Measurements from ENCODE around the gene C22orf15. TPM values are rescaled to one million over a fixed set of nuclear protein-coding genes. Genes with fewer than 3 reads are reported as not detected.

The C22orf15 gene
- total and polyA plus RNA-seq, 9 of the 15 experiments (the other 6 are each of a cell fraction or from before 2014, with no cell fraction given) = 0.07 TPM; not detected in 8

DNA sequence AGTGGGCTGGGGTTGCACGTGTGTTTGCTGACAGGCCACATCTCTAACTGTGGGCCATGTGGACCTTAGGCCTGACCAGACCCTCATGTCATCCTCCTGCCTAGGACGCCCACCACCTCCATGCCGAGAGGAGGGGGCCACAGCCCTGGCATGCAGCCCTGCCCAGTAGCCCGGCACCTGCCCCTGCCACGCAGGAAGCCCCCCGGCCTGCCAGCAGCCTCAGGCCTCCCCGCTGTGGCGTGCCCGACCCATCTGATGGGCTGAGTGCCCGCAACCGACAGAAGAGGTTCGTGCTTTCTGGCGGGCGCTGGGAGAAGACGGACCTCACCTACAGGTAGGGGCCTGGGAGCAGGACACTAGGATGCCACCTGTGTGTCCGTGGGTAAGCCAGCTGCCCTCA lies 16.3 kb downstream of the C22orf15 start:
- Histone ChIP-seq H4K20me1 (replicated peaks; ENCODE audit: control insufficient read depth, insufficient read depth, low read length) (no peaks in the 10 kb centered on the region), H3K9ac (ENCODE audit: insufficient read depth in 1 of 2, low read depth in 2 of 2, low read length in 2 of 2) (no peak overlapping the region; a peak in 1 of 4 replicates), H3K4me2 (ENCODE audit: insufficient read depth, low read length) (no peak overlapping the region), H3K4me3 (no peak overlapping the region), H2AFZ (ENCODE audit: low read depth, low read length) (no peak overlapping the region), H3K9me3 (replicated peaks; ENCODE audit: control insufficient read depth, insufficient read depth, low read depth, low read length) (no peaks in the 10 kb centered on the region), H3K27ac (ENCODE audit: extremely low read depth, low read depth, low read length) (no peak overlapping the region), H3K4me1 (replicated peaks in 1 of 2; ENCODE audit: control insufficient read depth in 2 of 2, insufficient read depth in 2 of 2, low read length in 2 of 2) (peaks cover 0 to 22% of the 10 kb centered on the region in 2 experiments; a peak in 2 of 5 replicates), H3K79me2 (ENCODE audit: control insufficient read depth, insufficient read depth, low read length) (no peaks in the 10 kb centered on the region), H3K9me1 (ENCODE audit: control insufficient read depth, insufficient read depth, low read length) (no peaks in the 10 kb centered on the region), H3K36me3 (ENCODE audit: control insufficient read depth, insufficient read depth, low read length) (no peaks in the 10 kb centered on the region), H3K27me3 (ENCODE audit: control insufficient read depth in 2 of 2, insufficient read depth in 2 of 2, low read length in 2 of 2) (no peaks in the 10 kb centered on the region)
- ChIA-PET CTCF (ENCODE audit: low intra/inter-chr PET ratio) (no interaction called here), POLR2A (interaction anchor here (1.1 kb wide), 1 partner anchor 588 kb away, joined by 4 read pairs; no protein-coding TSS in a partner anchor)
- BruUV-seq (replicated peaks) = no TSS peak
- TF ChIP-seq ZKSCAN8 (CRISPR knock-in tag; IDR thresholded peaks at IDR 0.05) = no peak
- TF ChIP-seq ZNF79 (CRISPR knock-in tag; IDR thresholded peaks at IDR 0.05; ENCODE audit: low read depth) = no peak
- no peak for TF ChIP-seq ZNF785 (CRISPR knock-in tag; IDR thresholded peaks at IDR 0.05)
- TF ChIP-seq ETV1 (tag; conservative IDR thresholded peaks at IDR 0.05; ENCODE audit: low read depth) = no peak
- TF ChIP-seq DPF2 (IDR thresholded peaks at IDR 0.05) = no peak
- TF ChIP-seq ZNF717 (CRISPR knock-in tag; IDR thresholded peaks at IDR 0.05) = no peak
- intact Hi-C loops (cut with micrococcal nuclease) = no loop called here
- DNase-seq (ENCODE audit: extremely low read depth in 1 of 4, low spot score in 3 of 4) (no peak), ATAC-seq (no peak), FAIRE-seq (no peak)
- 25% methylated on average over 3 of the region's 16 CpGs for WGBS (ENCODE audit: insufficient coverage, low coverage, missing lambda C conversion rate)
- in situ Hi-C loops (cut with MboI) = no loop called here

DNA sequence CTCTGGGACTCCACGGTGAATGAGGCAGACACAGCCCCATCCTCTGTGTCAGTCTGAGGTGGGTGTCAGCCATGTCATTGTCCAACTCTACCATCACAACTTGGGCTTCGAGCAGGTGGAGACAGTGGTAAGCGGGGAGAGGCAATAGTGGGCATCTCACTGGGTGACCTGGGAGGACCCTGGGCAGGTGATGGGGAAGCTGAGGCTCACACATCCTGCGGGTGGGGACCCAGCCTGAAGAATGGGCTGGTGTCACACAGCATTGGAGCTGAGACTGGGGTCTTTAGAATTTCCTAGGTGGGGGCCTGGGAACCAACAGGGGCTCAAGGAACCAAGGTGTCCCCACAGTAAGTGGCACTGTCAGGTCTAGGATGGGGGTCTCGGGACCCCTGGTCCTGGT lies 16.9 kb downstream of the C22orf15 start:
- Histone ChIP-seq H3K9ac (ENCODE audit: insufficient read depth in 1 of 2, low read depth in 2 of 2, low read length in 2 of 2) (no peak overlapping the region), H3K4me3 (no peak overlapping the region), H2AFZ (ENCODE audit: low read depth, low read length) (no peak overlapping the region), H3K9me3 (replicated peaks; ENCODE audit: control insufficient read depth, insufficient read depth, low read depth, low read length) (no peaks in the 10 kb centered on the region), H3K79me2 (ENCODE audit: control insufficient read depth, insufficient read depth, low read length) (no peaks in the 10 kb centered on the region), H3K4me2 (ENCODE audit: insufficient read depth, low read length) (no peak overlapping the region), H4K20me1 (replicated peaks; ENCODE audit: control insufficient read depth, insufficient read depth, low read length) (no peaks in the 10 kb centered on the region), H3K4me1 (replicated peaks in 1 of 2; ENCODE audit: control insufficient read depth in 2 of 2, insufficient read depth in 2 of 2, low read length in 2 of 2) (peaks cover 0 to 22% of the 10 kb centered on the region in 2 experiments; a peak in 2 of 5 replicates), H3K9me1 (ENCODE audit: control insufficient read depth, insufficient read depth, low read length) (no peaks in the 10 kb centered on the region), H3K27me3 (ENCODE audit: control insufficient read depth in 2 of 2, insufficient read depth in 2 of 2, low read length in 2 of 2) (no peaks in the 10 kb centered on the region), H3K27ac (ENCODE audit: extremely low read depth, low read depth, low read length) (no peak overlapping the region), H3K36me3 (ENCODE audit: control insufficient read depth, insufficient read depth, low read length) (no peaks in the 10 kb centered on the region)
- POLR2A ChIA-PET = interaction anchor here (0.6 to 1.1 kb wide), 2 partner anchors 16 to 589 kb away, joined by 3 to 4 read pairs; no protein-coding TSS in a partner anchor
- 21% methylated on average over 4 of the region's 5 CpGs for WGBS (ENCODE audit: insufficient coverage, low coverage, missing lambda C conversion rate)
- no TSS peak for BruUV-seq (replicated peaks)
- in situ Hi-C loops (cut with MboI) (no loop called here), intact Hi-C loops (cut with micrococcal nuclease) (no loop called here)
- DNase-seq (ENCODE audit: extremely low read depth in 1 of 4, low spot score in 3 of 4) = no peak
- no peak for FAIRE-seq
- CTCF ChIA-PET (ENCODE audit: low intra/inter-chr PET ratio) = no interaction called here
- no peak for ATAC-seq
- no peak for TF ChIP-seq ZNF696 (CRISPR knock-in tag; conservative IDR thresholded peaks at IDR 0.05)
- TF ChIP-seq SUPT5H (IDR thresholded peaks at IDR 0.05) = no peak
- TF ChIP-seq CUX1 (CRISPR knock-in tag; IDR thresholded peaks at IDR 0.05) = no peak
- no peak for TF ChIP-seq TARDBP (IDR thresholded peaks at IDR 0.05)
- no peak for TF ChIP-seq SRF (CRISPR knock-in tag; IDR thresholded peaks at IDR 0.05)
